Measurements from ENCODE around the gene CLDND1. TPM values are rescaled to one million over a fixed set of nuclear protein-coding genes. Genes with fewer than 3 reads are reported as not detected.

CLDND1 gene
- total RNA-seq, 1 experiment from 2014 or later, result 87.4 TPM

GRCh38 chr3:98519351-98519750 lies 3.4 kb downstream of the CLDND1 start:
- DNase-seq, result no peak
- Histone ChIP-seq H3K9me2 (replicated peaks; ENCODE audit: insufficient read depth, low read length) (no peaks in the 10 kb centered on the region), H3K79me2 (ENCODE audit: low read length) (peaks cover 36% of the 10 kb centered on the region), H3K27me3 (ENCODE audit: low read length) (no peaks in the 10 kb centered on the region), H3K27ac (ENCODE audit: low read length) (no peak overlapping the region), H3K9ac (ENCODE audit: low read length) (no peak overlapping the region), H3K9me3 (ENCODE audit: low read length) (no peaks in the 10 kb centered on the region), H3K4me2 (ENCODE audit: low read depth, low read length, poor library complexity, severe bottlenecking) (no peak overlapping the region), H2AFZ (ENCODE audit: low read length) (no peak overlapping the region), H3K36me3 (ENCODE audit: insufficient read depth, low read length) (peaks cover 50% of the 10 kb centered on the region; the same call in 1 of the 2 replicates), H4K20me1 (ENCODE audit: insufficient read depth, low read depth, low read length) (no peaks in the 10 kb centered on the region), H3K4me1 (ENCODE audit: low read length) (peaks cover 15% of the 10 kb centered on the region), H3K4me3 (ENCODE audit: low read length) (no peak overlapping the region)

- Histone ChIP-seq H3K36me3 (ENCODE audit: insufficient read depth, low read length) (peaks cover 50% of the 10 kb centered on the region; the same call in 1 of the 2 replicates), H3K9me2 (replicated peaks; ENCODE audit: insufficient read depth, low read length) (no peaks in the 10 kb centered on the region), H3K27ac (ENCODE audit: low read length) (no peak overlapping the region), H3K4me3 (ENCODE audit: low read length) (no peak overlapping the region), H3K4me2 (ENCODE audit: low read depth, low read length, poor library complexity, severe bottlenecking) (no peak overlapping the region), H3K9ac (ENCODE audit: low read length) (no peak overlapping the region), H3K9me3 (ENCODE audit: low read length) (no peaks in the 10 kb centered on the region), H3K27me3 (ENCODE audit: low read length) (no peaks in the 10 kb centered on the region), H2AFZ (ENCODE audit: low read length) (no peak overlapping the region), H3K79me2 (ENCODE audit: low read length) (peaks cover 36% of the 10 kb centered on the region), H4K20me1 (ENCODE audit: insufficient read depth, low read depth, low read length) (no peaks in the 10 kb centered on the region), H3K4me1 (ENCODE audit: low read length) (peaks cover 15% of the 10 kb centered on the region)
- DNase-seq, result no peak
These were observed 3.9 kb downstream of the CLDND1 start for GRCh38 chr3:98518816-98519215.

- Histone ChIP-seq H3K36me3 (ENCODE audit: insufficient read depth, low read length) (peaks cover 38% of the 10 kb centered on the region; the same call in 1 of the 2 replicates), H3K4me2 (ENCODE audit: low read depth, low read length, poor library complexity, severe bottlenecking) (no peak overlapping the region), H3K27ac (ENCODE audit: low read length) (no peak overlapping the region), H3K9me2 (replicated peaks; ENCODE audit: insufficient read depth, low read length) (no peaks in the 10 kb centered on the region), H3K9me3 (ENCODE audit: low read length) (no peaks in the 10 kb centered on the region), H3K4me1 (ENCODE audit: low read length) (no peaks in the 10 kb centered on the region), H2AFZ (ENCODE audit: low read length) (no peak overlapping the region), H3K79me2 (ENCODE audit: low read length) (peaks cover 10% of the 10 kb centered on the region), H3K9ac (ENCODE audit: low read length) (no peak overlapping the region), H3K4me3 (ENCODE audit: low read length) (no peak overlapping the region), H3K27me3 (ENCODE audit: low read length) (no peaks in the 10 kb centered on the region), H4K20me1 (ENCODE audit: insufficient read depth, low read depth, low read length) (no peaks in the 10 kb centered on the region)
- no peak for DNase-seq
These were observed 7.8 kb downstream of the CLDND1 start for GRCh38 chr3:98514948-98515347.

GRCh38 chr3:98513736-98514135 lies 9.0 kb downstream of the CLDND1 start:
- H3K4me1 ChIP-seq (ENCODE audit: low read length), result no peaks in the 10 kb centered on the region
- H3K4me3 ChIP-seq (ENCODE audit: low read length), result no peak overlapping the region
- H3K79me2 ChIP-seq (ENCODE audit: low read length), result 0 out of 2 replicates have a peak, but pooled peaks cover 4% of the 10 kb centered on the region
- no peaks in the 10 kb centered on the region for H3K9me2 ChIP-seq (replicated peaks; ENCODE audit: insufficient read depth, low read length)
- no peak overlapping the region for H3K27ac ChIP-seq (ENCODE audit: low read length)
- H3K27me3 ChIP-seq (ENCODE audit: low read length), result no peaks in the 10 kb centered on the region
- no peak overlapping the region for H2AFZ ChIP-seq (ENCODE audit: low read length)
- no peak for DNase-seq
- peaks cover 26% of the 10 kb centered on the region; the same call in 1 of the 2 replicates for H3K36me3 ChIP-seq (ENCODE audit: insufficient read depth, low read length)
- no peak overlapping the region for H3K4me2 ChIP-seq (ENCODE audit: low read depth, low read length, poor library complexity, severe bottlenecking)
- H4K20me1 ChIP-seq (ENCODE audit: insufficient read depth, low read depth, low read length), result no peaks in the 10 kb centered on the region
- H3K9ac ChIP-seq (ENCODE audit: low read length), result no peak overlapping the region
- no peaks in the 10 kb centered on the region for H3K9me3 ChIP-seq (ENCODE audit: low read length)

GRCh38 chr3:98513091-98513511 lies 9.6 kb downstream of the CLDND1 start:
- no peaks in the 10 kb centered on the region for H3K4me1 ChIP-seq (ENCODE audit: low read length)
- no peaks in the 10 kb centered on the region for H3K27me3 ChIP-seq (ENCODE audit: low read length)
- no peaks in the 10 kb centered on the region for H4K20me1 ChIP-seq (ENCODE audit: insufficient read depth, low read depth, low read length)
- no peaks in the 10 kb centered on the region for H3K9me3 ChIP-seq (ENCODE audit: low read length)
- no peak overlapping the region for H3K4me3 ChIP-seq (ENCODE audit: low read length)
- H3K9me2 ChIP-seq (replicated peaks; ENCODE audit: insufficient read depth, low read length), result no peaks in the 10 kb centered on the region
- H3K27ac ChIP-seq (ENCODE audit: low read length), result no peak overlapping the region
- H3K36me3 ChIP-seq (ENCODE audit: insufficient read depth, low read length), result peaks cover 20% of the 10 kb centered on the region; the same call in 1 of the 2 replicates
- H3K4me2 ChIP-seq (ENCODE audit: low read depth, low read length, poor library complexity, severe bottlenecking), result no peak overlapping the region
- DNase-seq, result no peak
- 0 out of 2 replicates have a peak, but pooled peaks cover 2% of the 10 kb centered on the region for H3K79me2 ChIP-seq (ENCODE audit: low read length)
- H3K9ac ChIP-seq (ENCODE audit: low read length), result no peak overlapping the region
- no peak overlapping the region for H2AFZ ChIP-seq (ENCODE audit: low read length)

- Histone ChIP-seq H3K79me2 (ENCODE audit: low read length) (no peaks in the 10 kb centered on the region), H3K4me1 (ENCODE audit: low read length) (no peaks in the 10 kb centered on the region), H3K4me2 (ENCODE audit: low read depth, low read length, poor library complexity, severe bottlenecking) (no peak overlapping the region), H3K9me2 (replicated peaks; ENCODE audit: insufficient read depth, low read length) (no peaks in the 10 kb centered on the region), H3K4me3 (ENCODE audit: low read length) (no peak overlapping the region), H3K9me3 (ENCODE audit: low read length) (no peaks in the 10 kb centered on the region), H3K9ac (ENCODE audit: low read length) (no peak overlapping the region), H3K27ac (ENCODE audit: low read length) (no peak overlapping the region), H4K20me1 (ENCODE audit: insufficient read depth, low read depth, low read length) (no peaks in the 10 kb centered on the region), H2AFZ (ENCODE audit: low read length) (no peak overlapping the region), H3K36me3 (ENCODE audit: insufficient read depth, low read length) (peaks cover 15% of the 10 kb centered on the region; the same call in 1 of the 2 replicates), H3K27me3 (ENCODE audit: low read length) (no peaks in the 10 kb centered on the region)
- DNase-seq, result no peak
These were observed 10.1 kb downstream of the CLDND1 start for GRCh38 chr3:98512576-98512975.

- Histone ChIP-seq H3K4me3 (ENCODE audit: low read length) (no peak overlapping the region), H3K9ac (ENCODE audit: low read length) (no peak overlapping the region), H3K36me3 (ENCODE audit: insufficient read depth, low read length) (no peaks in the 10 kb centered on the region), H3K9me3 (ENCODE audit: low read length) (no peaks in the 10 kb centered on the region), H3K4me1 (ENCODE audit: low read length) (no peaks in the 10 kb centered on the region), H2AFZ (ENCODE audit: low read length) (no peak overlapping the region), H3K4me2 (ENCODE audit: low read depth, low read length, poor library complexity, severe bottlenecking) (no peak overlapping the region), H3K9me2 (replicated peaks; ENCODE audit: insufficient read depth, low read length) (no peaks in the 10 kb centered on the region), H4K20me1 (ENCODE audit: insufficient read depth, low read depth, low read length) (no peaks in the 10 kb centered on the region), H3K27me3 (ENCODE audit: low read length) (no peaks in the 10 kb centered on the region), H3K27ac (ENCODE audit: low read length) (no peak overlapping the region), H3K79me2 (ENCODE audit: low read length) (no peaks in the 10 kb centered on the region)
- no peak for DNase-seq
These were observed 14.1 kb downstream of the CLDND1 start for GRCh38 chr3:98508582-98508981.

GRCh38 chr3:98504539-98504938 lies 18.2 kb downstream of the CLDND1 start:
- no peaks in the 10 kb centered on the region for H3K36me3 ChIP-seq (ENCODE audit: insufficient read depth, low read length)
- no peak overlapping the region for H3K4me3 ChIP-seq (ENCODE audit: low read length)
- H3K27ac ChIP-seq (ENCODE audit: low read length), result no peak overlapping the region
- no peaks in the 10 kb centered on the region for H3K9me2 ChIP-seq (replicated peaks; ENCODE audit: insufficient read depth, low read length)
- H3K4me2 ChIP-seq (ENCODE audit: low read depth, low read length, poor library complexity, severe bottlenecking), result no peak overlapping the region
- H3K4me1 ChIP-seq (ENCODE audit: low read length), result no peaks in the 10 kb centered on the region
- no peaks in the 10 kb centered on the region for H3K79me2 ChIP-seq (ENCODE audit: low read length)
- no peaks in the 10 kb centered on the region for H4K20me1 ChIP-seq (ENCODE audit: insufficient read depth, low read depth, low read length)
- H3K27me3 ChIP-seq (ENCODE audit: low read length), result no peaks in the 10 kb centered on the region
- H2AFZ ChIP-seq (ENCODE audit: low read length), result no peak overlapping the region
- DNase-seq, result no peak
- no peaks in the 10 kb centered on the region for H3K9me3 ChIP-seq (ENCODE audit: low read length)
- no peak overlapping the region for H3K9ac ChIP-seq (ENCODE audit: low read length)
